Stimulated activated CD4-positive, alpha-beta T cell treated with anti-CD3 and anti-CD28 coated beads, Interleukin-1b, Interleukin-23, amount 100 ng/mL, for 4 hours (primary cell): Measurements from ENCODE around the gene ACIN1.

Experiments used
- DNase-seq, 2 donors: peaks; one replicate each; pipeline ENCODE4 v3.0.0-alpha.2; 2020; ENCODE audit warnings: low read depth in 2 of 2

The ACIN1 gene

DNA sequence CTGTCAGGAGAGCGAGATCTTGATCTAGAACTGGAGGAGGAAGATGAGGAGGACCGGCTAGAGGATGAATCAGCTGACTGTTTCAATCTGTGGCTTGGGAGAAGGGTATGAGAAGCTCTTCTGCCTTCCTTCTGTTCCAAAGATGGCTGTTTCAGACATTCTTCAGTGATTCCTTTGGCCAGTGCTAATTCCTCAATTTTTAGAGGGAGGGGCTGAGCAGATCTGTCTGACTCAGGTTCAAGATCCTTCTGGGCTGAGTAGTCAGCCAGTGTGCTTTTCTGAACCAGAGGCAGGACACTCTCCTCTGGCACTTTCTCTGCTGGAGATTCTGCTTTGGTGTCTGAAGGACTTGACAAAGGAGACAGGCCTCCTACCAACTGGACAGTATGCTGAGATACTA lies 15.2 kb downstream of the ACIN1 start:
- DNase-seq, result no peak

DNA sequence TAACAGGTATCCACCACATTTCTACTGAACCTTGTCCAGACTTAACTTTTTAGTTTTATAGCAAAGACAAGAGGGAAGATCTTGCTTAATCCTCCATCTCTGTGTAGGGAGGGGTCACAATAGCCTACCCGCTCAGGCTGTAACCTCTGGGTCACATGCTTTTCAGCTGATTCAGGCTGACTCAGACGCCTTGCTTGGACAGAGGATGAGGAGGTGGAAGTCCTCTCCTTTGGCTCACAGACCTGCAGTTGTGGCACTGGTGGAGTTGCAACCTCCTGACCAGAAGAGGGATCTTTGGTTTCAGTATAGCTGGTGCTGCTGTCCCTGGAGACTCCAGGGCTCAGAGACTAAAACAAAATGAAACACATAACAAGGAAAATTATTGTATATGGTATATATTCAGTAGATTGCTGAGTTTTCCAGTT lies 16.2 kb downstream of the ACIN1 start:
- DNase-seq, result no peak

DNA sequence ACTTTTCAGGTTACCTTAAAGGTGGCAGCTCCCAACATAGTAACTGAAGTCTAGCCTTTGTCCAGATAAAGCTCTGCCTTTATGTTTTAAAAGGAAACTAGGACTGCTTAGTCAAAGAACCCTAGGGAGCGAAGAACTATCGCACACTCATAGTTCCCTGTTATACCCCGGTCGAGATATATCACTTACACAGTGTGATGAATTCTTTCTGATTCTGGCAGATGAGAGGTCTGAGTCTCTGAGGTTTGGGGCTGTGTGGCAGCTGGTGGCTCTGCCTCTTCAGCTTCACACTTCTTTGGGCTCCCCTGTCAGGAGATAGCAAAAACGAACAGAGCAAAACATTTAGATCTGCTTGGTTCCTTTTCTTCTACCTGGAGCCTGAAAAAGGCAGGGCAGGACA lies 17.0 kb downstream of the ACIN1 start:
- DNase-seq, result no peak

DNA sequence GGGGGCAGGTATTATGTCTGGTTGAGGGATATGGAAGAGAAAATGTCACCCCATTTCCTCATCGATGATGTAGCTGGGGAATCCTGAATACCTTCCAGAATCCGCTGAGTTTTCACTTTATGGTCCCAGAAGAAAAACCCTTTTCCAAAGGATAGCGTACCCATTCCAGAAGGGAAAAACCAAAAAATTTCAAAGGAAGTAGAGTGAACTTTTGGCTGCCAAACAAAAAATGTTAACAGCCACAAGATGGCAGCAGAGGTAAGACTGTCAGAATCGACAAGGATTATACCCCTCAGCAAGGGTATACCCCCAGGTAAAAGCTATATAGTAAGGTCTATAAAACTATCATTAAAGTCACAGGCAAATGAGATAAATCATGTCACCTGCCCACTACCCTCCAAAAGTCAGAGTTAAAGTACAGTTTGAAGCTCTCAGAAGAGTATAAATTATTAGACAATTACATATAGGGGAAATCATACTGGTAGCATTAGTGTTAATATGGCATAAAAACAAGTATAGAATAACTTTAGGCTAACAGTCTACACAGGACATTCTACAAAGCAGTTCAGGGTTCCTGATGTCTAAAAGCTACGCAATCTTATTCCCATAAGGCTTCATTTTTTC lies 18.0 kb downstream of the ACIN1 start:
- no peak for DNase-seq

DNA sequence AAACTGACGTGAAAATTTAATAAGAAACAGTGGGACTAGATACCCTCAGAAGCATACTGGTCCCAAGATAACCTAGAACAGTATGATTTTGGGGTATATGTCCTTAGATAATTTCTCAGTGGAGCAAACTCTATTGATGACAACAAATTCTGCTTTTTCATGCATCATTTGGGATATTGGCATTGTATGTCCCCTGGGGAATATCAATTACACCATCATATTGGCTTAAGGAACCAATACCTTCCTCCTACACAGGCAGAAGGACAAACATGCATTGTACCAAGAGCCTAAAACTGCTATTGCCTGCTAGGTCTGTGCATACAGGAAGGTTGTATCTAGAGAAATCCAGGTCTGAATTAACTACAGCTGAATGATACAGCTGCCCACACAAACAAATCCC lies 20.0 kb downstream of the ACIN1 start:
- no peak for DNase-seq

DNA sequence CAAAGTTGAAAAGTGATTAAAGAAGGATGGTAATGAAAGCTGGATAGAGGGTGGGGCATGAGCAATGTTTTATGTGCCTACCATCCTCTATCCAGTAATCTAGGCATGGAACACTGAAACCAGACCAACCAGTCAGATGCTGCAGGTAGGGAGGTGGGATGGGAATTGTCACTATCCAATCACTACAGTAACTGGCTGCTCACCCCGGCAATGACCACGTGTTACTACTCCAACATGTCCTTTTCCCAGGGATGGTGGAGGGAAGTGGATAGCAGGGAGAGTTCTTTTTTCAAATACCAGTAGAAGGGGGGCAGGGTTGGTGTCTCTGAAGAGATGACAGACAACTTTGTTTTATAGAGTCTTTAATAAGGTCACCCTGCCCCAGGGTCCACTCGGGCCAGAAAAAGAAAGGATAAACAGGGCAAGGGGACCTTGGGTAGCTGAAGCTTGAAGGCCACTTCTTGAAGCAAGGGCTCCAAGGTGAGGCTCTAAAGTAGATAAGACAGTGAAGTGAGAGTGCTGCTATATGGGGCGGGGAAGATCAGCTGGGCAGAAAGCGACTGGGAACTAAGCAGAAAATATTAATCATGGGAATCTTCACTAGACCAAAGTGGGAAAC lies 22.9 kb downstream of the ACIN1 start:
- no peak for DNase-seq

DNA sequence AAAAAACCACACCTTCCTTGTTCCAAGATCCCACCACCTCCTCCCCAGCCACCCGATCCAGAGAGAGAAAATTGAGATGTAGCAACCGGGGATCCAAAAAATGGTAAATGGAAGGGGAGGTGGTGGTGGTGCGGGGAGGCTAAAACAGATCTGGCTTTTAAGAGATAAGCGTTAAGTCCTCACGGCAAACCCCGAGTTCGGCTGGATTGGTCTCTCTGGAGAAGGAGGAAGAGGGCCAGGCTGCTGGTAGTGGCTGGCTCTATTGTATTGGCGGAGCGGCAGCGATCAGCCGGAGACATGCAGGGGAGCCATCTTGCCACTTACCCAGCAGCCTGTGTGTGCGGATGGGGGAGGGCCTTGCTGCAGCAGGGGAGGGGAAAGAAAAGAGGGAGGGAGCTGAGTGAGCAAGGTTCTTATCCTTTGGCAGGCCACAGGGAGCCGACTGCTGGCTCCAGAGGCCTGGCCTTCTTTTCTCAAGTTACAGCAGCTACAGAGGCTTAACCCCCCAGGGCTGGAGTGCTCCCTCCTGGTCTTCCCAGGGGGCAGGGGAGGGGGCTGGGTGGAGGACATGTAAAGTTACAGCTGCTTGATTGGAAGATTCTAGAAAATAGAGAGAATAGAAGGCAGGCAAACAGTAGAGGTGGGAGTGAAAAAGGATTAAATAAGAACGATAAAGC lies 23.6 kb downstream of the ACIN1 start:
- peak; percentile 61 to 63 for DNase-seq

DNA sequence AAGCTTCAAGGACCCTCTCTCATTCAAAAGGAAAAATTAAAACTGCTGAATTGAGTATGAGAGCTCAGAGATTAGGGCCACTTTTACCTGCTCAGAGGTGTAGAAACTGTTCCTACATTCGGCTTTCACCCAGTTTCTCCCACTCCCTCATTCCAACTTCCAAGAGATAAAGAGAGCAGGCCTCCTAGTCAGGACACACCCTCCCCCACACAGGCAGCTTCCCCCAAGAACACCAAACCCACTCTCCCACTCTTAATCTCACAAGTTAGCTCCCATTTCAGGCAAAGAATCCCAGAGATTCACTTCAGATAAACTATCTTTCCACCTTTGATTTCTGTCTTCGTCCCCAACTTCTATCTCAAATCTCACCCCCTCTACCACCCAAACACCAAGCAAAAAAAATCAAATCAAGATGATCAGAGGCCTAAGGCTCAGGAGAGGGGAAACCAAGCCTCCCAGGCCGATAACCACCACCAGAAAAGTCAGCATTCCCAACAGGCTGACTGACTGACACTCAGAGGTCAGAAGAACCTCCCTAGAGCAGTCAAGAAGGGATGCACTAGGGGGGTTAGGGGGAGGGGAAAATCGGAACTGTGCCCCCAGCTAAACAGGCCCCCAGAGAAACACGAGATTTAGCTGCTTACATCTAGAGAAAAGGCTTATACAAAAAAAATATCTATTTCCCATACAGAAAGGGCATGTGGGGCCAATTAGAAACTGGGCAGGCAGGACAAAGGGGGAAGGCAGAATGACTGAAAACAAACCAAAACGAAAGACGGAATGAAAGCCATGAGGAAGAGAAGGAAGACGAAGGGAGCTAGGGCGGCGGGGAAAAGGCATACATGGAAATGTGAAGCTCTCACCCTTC lies 24.4 kb downstream of the ACIN1 start:
- DNase-seq, result no peak

DNA sequence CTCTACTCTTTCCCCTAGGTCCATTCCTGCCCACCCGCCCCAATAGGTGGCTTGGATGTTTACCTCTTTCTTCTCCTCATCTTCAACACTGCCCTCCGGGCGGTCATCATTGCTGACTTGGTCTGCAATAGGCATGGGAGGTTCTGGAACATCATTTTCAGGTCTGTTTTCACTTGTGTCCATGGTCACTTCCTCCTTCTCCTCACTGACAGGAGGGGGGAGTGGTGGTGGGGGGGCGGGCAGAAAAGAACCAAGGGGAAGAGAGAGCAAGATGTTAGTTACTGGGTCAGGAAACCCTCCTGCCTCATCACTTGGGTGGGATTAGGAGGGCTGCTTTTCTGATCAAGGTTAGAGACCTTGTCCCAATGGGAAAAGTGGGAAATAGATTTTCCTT lies 25.5 kb downstream of the ACIN1 start:
- no peak for DNase-seq

DNA sequence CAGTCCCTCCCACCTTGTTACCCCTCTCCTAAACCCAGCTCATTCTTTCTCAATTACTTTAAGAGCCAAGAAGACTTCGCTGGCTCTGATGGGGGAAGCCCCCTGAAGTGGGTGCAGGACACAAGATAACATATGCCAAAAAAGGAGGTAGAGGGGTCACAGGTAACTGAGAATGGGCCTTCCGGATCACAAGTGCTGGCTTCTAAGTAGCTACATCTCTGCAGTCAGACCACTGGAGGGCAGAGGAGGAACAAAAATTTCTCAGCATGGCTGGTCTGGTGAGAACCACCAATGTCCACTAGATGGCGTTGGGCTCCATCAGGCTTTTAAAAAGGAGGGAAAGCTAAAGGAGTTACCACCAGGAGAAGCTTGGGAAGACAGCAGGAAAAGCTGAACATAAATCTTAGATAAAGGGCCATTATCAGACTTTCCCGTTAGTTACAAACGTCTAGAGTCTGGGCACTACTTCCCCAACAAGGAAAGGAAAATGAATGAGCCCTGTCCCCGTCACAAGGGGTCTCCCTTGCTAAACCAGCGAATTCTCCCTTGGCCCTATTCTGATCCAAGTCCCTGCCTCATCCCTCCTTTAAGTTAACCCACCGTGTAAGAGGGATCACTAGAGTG lies 26.0 kb downstream of the ACIN1 start:
- peak; percentile 42 to 67 for DNase-seq

DNA sequence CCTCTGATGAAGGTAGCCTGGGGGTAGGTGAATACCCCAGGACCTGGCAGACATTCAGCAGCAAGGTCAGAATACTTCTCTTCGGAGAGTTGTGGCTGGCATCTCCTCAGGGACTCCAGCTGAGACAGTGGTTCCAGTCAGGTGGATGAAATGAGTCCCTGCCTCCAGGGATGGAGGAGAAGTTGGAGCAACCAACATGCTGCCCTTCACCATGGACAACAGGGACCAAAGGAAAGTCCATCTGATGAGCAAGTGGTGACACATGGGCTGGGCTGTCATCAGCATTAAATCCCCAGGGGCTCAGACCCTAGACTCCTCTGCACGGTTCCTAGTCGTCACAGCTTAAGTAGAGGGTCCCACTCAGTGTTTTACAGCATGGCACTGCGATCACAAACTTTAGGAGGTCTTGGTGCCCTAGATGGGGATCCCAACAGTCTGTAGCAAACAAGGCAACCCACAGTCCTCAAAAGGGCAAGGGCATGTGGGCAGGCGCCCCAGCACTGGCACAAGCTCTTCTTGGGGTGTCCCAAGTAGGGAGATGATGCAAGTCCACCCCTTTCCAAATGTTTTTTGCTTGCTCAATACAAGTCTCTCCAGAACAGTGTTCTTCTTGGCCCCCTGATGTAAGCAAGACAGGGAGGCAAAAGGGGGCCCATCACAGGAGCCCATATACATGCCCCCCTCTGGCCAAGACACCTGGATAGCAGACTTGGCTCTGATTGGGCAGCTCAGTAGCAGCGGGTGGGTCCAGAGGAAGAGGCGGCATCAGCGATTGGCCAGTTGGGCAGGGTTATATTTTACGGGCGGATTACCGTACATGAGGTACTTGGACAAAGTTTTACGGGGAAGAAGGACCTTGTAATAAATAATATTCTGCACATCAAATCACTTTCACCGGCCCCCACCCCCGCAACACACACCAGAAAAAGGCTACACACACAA lies 26.8 kb downstream of the ACIN1 start:
- DNase-seq, result no peak

DNA sequence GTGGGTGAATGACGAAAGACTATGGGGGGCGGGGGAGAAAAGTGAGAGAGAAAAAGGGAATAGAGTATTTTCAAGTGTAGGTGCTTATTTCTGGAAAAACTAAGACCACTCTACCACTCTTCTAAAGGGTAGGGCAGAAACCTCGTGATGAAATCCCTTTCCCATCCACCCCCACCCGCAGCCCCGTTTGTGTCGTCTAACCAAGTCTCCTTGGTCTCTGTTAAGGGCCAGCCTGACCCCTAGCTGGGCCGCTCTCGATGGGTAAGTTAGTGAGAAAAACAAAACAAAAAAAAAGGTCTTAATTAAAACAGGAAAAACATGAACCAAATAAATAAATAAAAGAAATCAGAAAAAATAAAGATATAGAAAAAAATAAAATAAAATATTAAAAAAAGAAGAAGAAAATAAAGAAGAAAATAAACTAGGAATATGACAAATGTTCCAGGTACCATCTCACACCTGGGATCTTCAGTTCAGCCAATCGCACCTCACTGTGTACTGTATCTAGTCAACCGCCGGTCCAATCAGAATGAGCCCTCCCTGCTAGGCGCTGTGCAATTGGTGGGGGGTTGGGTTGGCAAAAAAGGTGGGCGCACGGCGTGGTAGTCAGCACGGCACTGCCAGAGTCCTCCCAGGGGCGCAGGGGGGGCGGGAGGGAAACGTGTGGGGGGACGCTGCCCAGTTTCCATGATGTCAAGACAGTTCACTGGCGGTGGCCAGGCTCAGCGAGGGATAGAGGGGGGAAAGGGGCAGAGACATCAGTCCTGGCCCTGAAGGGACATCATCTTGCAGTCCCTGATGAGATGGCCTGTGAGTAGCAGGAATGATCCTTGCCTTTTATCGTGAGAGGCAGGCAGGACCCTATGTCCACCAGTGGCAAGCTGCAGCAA lies 27.8 kb downstream of the ACIN1 start:
- DNase-seq, result no peak

DNA sequence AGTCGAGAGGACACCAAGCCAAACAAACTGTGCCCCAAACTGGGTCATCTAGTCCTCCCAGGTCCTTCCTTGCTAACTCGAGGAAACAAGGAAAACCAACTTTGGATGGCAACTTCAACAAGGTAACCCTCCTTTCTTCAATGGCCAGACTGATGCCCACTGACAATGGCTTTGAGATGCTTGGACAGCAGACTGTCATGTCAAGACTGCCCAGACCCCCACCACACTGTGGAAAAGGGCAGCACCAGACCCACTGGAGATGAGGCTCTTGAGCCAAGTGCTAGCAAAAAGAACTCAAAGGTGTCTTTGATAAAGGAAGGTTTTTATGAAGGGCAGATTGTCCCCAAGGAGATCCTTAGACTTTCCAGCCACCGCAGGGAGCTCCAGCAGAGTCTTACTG lies 28.6 kb downstream of the ACIN1 start:
- no peak for DNase-seq

DNA sequence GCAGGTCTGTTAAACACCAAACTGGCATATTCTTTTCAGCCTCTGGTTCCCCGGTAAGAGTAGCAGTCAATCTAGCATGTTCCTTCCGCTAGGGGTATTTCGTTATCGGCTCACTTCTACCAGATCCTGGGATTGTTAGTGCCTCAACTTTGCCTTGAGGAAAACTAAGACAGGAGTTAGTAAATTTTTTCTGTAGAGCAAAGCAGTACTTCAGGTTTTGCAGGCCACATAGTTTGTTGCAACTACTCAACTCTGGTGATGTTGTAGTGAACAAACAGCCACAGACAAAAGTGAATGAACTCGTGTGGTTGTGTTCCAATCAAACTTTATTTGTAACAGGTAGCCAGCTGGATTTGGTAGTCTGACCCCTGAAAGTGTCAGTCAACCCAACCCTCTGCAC lies 31.3 kb downstream of the ACIN1 start:
- no peak for DNase-seq

DNA sequence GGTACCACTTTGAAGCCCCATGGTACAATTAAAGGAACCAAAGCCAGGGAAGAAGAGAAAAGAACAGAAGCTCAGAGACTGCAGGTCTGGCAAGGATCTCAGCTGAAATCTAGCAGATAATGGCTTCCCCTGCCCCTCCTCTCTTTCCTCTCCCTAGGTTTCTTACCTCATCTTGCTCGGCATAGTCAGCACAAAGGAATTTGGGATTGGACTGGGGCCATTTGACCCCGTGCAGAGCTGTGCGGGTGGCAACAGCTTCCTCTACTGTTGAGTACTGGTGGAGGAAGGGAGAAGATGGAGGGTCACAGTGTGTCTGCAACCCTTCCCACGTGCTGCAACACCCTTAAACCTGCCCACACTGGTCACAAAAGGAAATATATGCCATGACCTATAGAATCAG lies 32.9 kb downstream of the ACIN1 start:
- DNase-seq, result no peak

DNA sequence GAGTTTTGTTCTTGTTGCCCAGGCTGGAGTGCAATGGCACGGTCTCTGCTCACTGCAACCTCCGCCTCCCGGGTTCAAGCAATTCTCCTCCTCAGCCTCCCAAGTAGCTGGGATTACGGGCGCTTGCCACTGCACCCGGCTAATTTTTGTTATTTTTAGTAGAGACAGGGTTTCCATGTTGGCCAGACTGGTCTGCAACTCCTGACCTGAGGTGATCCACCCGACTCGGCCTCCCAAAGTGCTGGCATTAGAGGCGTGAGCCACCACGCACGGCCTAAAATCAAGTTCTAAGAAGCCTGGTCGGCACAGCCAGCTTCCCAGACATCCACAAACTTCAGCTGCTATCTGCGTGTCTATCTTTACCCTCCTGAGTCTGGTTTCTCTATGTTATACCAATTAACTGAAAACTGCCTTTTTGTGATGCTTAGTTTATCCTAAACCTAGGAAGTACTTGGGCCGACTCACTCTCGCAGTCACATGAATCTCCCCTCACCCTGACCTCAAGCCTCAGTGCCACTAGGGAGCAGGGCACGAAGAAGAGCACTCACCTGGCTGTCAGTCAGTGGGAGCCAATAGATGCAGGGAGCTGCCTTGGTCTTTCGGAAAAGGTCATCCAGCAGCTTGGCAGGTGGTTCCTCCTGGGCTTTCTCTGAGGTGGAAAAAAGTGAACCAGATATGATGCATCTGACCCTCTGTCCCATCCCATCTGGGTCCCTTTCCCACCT lies 34.2 kb downstream of the ACIN1 start:
- DNase-seq, result no peak

DNA sequence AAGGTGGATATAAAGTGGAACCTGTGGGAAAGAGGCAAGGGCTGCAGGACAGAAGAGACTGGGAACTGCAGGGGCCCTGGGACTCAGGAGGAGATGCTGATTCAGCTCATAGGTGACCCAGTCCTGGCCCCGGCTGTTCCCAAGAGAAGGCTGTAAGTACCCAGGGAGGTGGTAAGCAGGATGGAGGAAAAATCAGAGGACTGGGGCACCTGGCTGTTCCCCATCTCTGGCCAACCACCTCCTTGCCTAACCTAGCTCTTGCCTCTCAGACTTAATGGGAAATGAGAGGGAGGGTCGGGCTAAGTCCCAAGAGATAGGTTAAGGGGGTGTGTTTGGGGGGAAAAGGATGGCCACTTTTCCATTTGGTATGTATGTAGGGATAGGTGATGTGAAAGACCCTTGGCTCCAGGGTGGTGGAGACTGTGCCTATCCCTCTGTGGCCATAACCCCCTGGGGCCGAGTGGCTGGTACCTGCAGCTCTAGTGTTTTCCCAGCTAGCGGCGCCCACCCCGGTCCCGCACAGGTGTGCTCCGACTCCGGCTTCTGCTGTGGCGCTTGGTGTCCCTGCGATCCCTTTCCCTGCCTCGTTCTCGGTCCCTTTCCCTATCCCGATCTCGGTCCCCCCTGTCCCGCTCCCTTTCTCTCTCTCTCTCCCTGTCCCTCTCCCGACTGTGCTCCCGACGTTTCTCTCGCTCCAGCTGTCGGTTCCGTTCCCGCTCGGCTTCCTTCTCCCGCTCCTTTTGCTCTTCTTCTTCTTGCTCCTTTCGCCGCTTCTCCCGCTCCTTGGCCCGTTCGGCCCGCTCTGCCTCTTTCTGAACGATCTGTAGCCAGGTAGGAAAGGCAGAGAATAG lies 36.1 kb downstream of the ACIN1 start:
- DNase-seq, result no peak
